Hepatocyte (in vitro differentiated cells): Measurements from ENCODE around the gene RAG1.

Experiments
- EZH2 ChIP-seq: fragments of 200-600 bp; sonication (generic); IDR thresholded peaks from 2 replicates; pipeline ENCODE4 v1.6.1; 2016; ENCODE audit warnings: antibody characterized with exemption, mild to moderate bottlenecking, borderline replicate concordance
- EZH2phosphoT487 ChIP-seq: fragments of 200-600 bp; sonication (generic); IDR thresholded peaks from one replicate; pipeline ENCODE4 v1.6.1; 2018; ENCODE audit warnings: antibody characterized with exemption, mild to moderate bottlenecking, low read depth, moderate library complexity; ENCODE audit not compliant: unreplicated experiment, severe bottlenecking
- TF ChIP-seq, protein P1 (sequence below): fragments of 200-600 bp; sonication (generic); IDR thresholded peaks from 2 replicates; pipeline ENCODE4 v1.5.1; 2016; ENCODE audit warnings: antibody characterized with exemption, mild to moderate bottlenecking; ENCODE audit not compliant: poor library complexity

GRCh38 chr11:36591433-36591832, 23.6 kb downstream of the RAG1 start:
- TF ChIP-seq, protein P1, sequence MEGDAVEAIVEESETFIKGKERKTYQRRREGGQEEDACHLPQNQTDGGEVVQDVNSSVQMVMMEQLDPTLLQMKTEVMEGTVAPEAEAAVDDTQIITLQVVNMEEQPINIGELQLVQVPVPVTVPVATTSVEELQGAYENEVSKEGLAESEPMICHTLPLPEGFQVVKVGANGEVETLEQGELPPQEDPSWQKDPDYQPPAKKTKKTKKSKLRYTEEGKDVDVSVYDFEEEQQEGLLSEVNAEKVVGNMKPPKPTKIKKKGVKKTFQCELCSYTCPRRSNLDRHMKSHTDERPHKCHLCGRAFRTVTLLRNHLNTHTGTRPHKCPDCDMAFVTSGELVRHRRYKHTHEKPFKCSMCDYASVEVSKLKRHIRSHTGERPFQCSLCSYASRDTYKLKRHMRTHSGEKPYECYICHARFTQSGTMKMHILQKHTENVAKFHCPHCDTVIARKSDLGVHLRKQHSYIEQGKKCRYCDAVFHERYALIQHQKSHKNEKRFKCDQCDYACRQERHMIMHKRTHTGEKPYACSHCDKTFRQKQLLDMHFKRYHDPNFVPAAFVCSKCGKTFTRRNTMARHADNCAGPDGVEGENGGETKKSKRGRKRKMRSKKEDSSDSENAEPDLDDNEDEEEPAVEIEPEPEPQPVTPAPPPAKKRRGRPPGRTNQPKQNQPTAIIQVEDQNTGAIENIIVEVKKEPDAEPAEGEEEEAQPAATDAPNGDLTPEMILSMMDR: no peak
- TF ChIP-seq EZH2: no peak
- TF ChIP-seq EZH2phosphoT487: no peak
